H1 (cell line): ENCODE data around the gene ADIPOR1. TPM values are rescaled to one million over a fixed set of nuclear protein-coding genes. Genes with fewer than 3 reads are reported as not detected.
A peak's percentile ranks its signal among the peaks of the same experiment; 100 is the strongest.

Experiments
- CTCF ChIA-PET: fragments of 300-600 bp; sonication (Branson Sonifier 250); formaldehyde crosslinking; loops from one replicate; lab custom pipeline; 2021; ENCODE audit not compliant: partially characterized antibody; lab: Charles Lee
- POLR2A ChIA-PET: fragments of 300-600 bp; sonication (Branson Sonifier 250); formaldehyde crosslinking; loops from one replicate; lab custom pipeline; 2021; ENCODE audit warnings: inconsistent platforms; ENCODE audit not compliant: partially characterized antibody; lab: Charles Lee
- DNase-seq, 2 experiments: peaks; one replicate each; pipeline versions ENCODE4 v3.0.0 to v3.0.0-alpha.2; 2010 to 2022; ENCODE audit warnings: low spot score in 2 of 2, low read depth in 1 of 2, mixed read lengths in 1 of 2
- FAIRE-seq: peaks from 2 replicates; lab custom pipeline; 2011; peaks lifted over from hg19 to GRCh38; lab: Jason Lieb, UNC
- H2AFZ ChIP-seq: 2 replicates; pipeline ENCODE4 v1.8.1; 2012; ENCODE audit warnings: low read length, inconsistent platforms
- H2AK5ac ChIP-seq: 2 replicates; pipeline ENCODE4 v1.6.1; 2013; ENCODE audit warnings: low read depth, low read length
- H2BK120ac ChIP-seq: replicated peaks from 2 replicates; pipeline ENCODE3; 2013; ENCODE audit warnings: low read depth, low read length, inconsistent platforms
- H2BK12ac ChIP-seq: 2 replicates; pipeline ENCODE4 v1.6.1; 2013; ENCODE audit warnings: low read depth, low read length
- H2BK15ac ChIP-seq: 2 replicates; pipeline ENCODE4 v1.6.1; 2013; ENCODE audit warnings: low read length
- H2BK20ac ChIP-seq: 2 replicates; pipeline ENCODE4 v1.6.1; 2013; ENCODE audit warnings: low read length
- H2BK5ac ChIP-seq: 2 replicates; pipeline ENCODE4 v1.6.1; 2013; ENCODE audit warnings: low read depth, low read length
- H3K14ac ChIP-seq: 2 replicates; pipeline ENCODE4 v1.6.1; 2013; ENCODE audit warnings: inconsistent platforms; ENCODE audit not compliant: insufficient read length
- H3K18ac ChIP-seq: 2 replicates; pipeline ENCODE4 v1.6.1; 2013; ENCODE audit warnings: low read length; ENCODE audit errors: extremely low read depth
- H3K23ac ChIP-seq: 2 replicates; pipeline ENCODE4 v1.6.1; 2013; ENCODE audit warnings: inconsistent platforms; ENCODE audit not compliant: insufficient read length
- H3K23me2 ChIP-seq: 2 replicates; pipeline ENCODE4 v1.6.1; 2013; ENCODE audit warnings: low read depth, low read length
- H3K27ac ChIP-seq: 2 replicates; pipeline ENCODE4 v1.6.1; 2011; ENCODE audit warnings: low read depth, low read length, inconsistent platforms
- H3K27me3 ChIP-seq, 4 experiments: replicated peaks in 1 of 4; 1 replicate in 1 of 4; 2 replicates in 3 of 4; pipeline versions ENCODE4 v1.6.1 to v1.8.1; 2011 to 2013; ENCODE audit warnings: low read length in 3 of 4, mild to moderate bottlenecking in 3 of 4, inconsistent platforms in 2 of 4, mixed read lengths in 2 of 4, moderate library complexity in 1 of 4; ENCODE audit not compliant: control insufficient read depth in 3 of 4, insufficient read depth in 3 of 4; ENCODE audit errors: extremely low read depth in 1 of 4
- H3K36me3 ChIP-seq, 4 experiments: 2 replicates each; pipeline versions ENCODE4 v1.6.1 to v1.8.1; 2011 to 2013; ENCODE audit warnings: mild to moderate bottlenecking in 4 of 4, low read length in 3 of 4, moderate library complexity in 2 of 4, control low read depth in 1 of 4, inconsistent platforms in 1 of 4; ENCODE audit not compliant: insufficient read depth in 4 of 4, control insufficient read depth in 2 of 4
- H3K4ac ChIP-seq: replicated peaks from 2 replicates; pipeline ENCODE3; 2013; ENCODE audit warnings: low read length, low read depth, mixed read lengths, inconsistent platforms; ENCODE audit not compliant: insufficient read length
- H3K4me1 ChIP-seq, 4 experiments: replicated peaks in 1 of 4; 1 replicate in 1 of 4; 2 replicates in 3 of 4; pipeline versions ENCODE4 v1.6.1 to v1.8.1; 2011 to 2013; ENCODE audit warnings: low read length in 3 of 4, inconsistent platforms in 2 of 4, mixed read lengths in 1 of 4; ENCODE audit not compliant: insufficient read depth in 4 of 4, control insufficient read depth in 3 of 4
- H3K4me2 ChIP-seq, 2 experiments: 2 replicates each; pipeline versions ENCODE4 v1.6.1 to v1.8.1; 2011 to 2013; ENCODE audit warnings: low read depth in 2 of 2, low read length in 2 of 2, control low read depth in 1 of 2, inconsistent platforms in 1 of 2, mild to moderate bottlenecking in 1 of 2; ENCODE audit not compliant: insufficient read depth in 1 of 2
- H3K4me3 ChIP-seq, 4 experiments: fragments of 200-600, 300-600 bp in 1 of 4; sonication (generic), shearing (Covaris generic), sonication (Bioruptor Twin) in 1 of 4; 2 replicates each; pipeline versions ENCODE4 v1.5.1 to v1.8.1; 2011 to 2016; ENCODE audit warnings: low read length in 4 of 4, low read depth in 3 of 4, control low read depth in 2 of 4, inconsistent platforms in 2 of 4, mild to moderate bottlenecking in 2 of 4, mixed read lengths in 1 of 4, moderate library complexity in 1 of 4; ENCODE audit not compliant: insufficient read depth in 2 of 4; ENCODE audit errors: extremely low read depth in 1 of 4
- H3K56ac ChIP-seq: replicated peaks from 2 replicates; pipeline ENCODE3; 2013; ENCODE audit warnings: low read depth, mild to moderate bottlenecking, mixed read lengths, low read length, inconsistent platforms; ENCODE audit not compliant: insufficient read length
- H3K79me1 ChIP-seq: 2 replicates; pipeline ENCODE4 v1.6.1; 2013; ENCODE audit warnings: low read depth, low read length, control low read depth
- H3K79me2 ChIP-seq, 2 experiments: 2 replicates each; pipeline versions ENCODE4 v1.6.1 to v1.8.1; 2012 to 2013; ENCODE audit warnings: low read length in 2 of 2, mild to moderate bottlenecking in 2 of 2, inconsistent platforms in 1 of 2; ENCODE audit not compliant: insufficient read depth in 2 of 2, control insufficient read depth in 1 of 2
- H3K9ac ChIP-seq, 4 experiments: replicated peaks in 1 of 4; 1 replicate in 1 of 4; 2 replicates in 3 of 4; pipeline versions ENCODE4 v1.6.1 to v1.8.1; 2011 to 2013; ENCODE audit warnings: low read depth in 3 of 4, low read length in 3 of 4, control low read depth in 2 of 4, mild to moderate bottlenecking in 2 of 4, moderate library complexity in 2 of 4, inconsistent platforms in 1 of 4; ENCODE audit errors: extremely low read depth in 1 of 4
- H3K9me3 ChIP-seq, 2 experiments: 2 replicates each; pipeline versions ENCODE4 v1.6.1 to v1.8.1; 2012 to 2013; ENCODE audit warnings: mild to moderate bottlenecking in 2 of 2, moderate library complexity in 2 of 2, control low read depth in 1 of 2, inconsistent platforms in 1 of 2, low read depth in 1 of 2, low read length in 1 of 2, mixed read lengths in 1 of 2; ENCODE audit not compliant: insufficient read depth in 2 of 2
- H4K20me1 ChIP-seq, 2 experiments: replicated peaks in 1 of 2; 2 replicates each; pipeline versions ENCODE3 to v1.8.1; 2011 to 2013; ENCODE audit warnings: inconsistent platforms in 2 of 2, low read length in 2 of 2, mild to moderate bottlenecking in 1 of 2; ENCODE audit not compliant: insufficient read depth in 2 of 2, control insufficient read depth in 1 of 2
- H4K5ac ChIP-seq: 2 replicates; pipeline ENCODE4 v1.6.1; 2013; ENCODE audit warnings: low read length, low read depth, mixed read lengths, inconsistent platforms; ENCODE audit not compliant: insufficient read length
- H4K8ac ChIP-seq: 2 replicates; pipeline ENCODE4 v1.8.0; 2013; ENCODE audit warnings: mild to moderate bottlenecking, moderate library complexity, low read length, inconsistent platforms; ENCODE audit not compliant: insufficient read depth; ENCODE audit errors: extremely low read depth
- H4K91ac ChIP-seq: replicated peaks from 2 replicates; pipeline ENCODE3; 2013; ENCODE audit warnings: low read length, mixed read lengths, inconsistent platforms; ENCODE audit not compliant: insufficient read length
- KDM1A ChIP-seq: fragments of 200-600, 300-600 bp; sonication (generic); IDR thresholded peaks from 2 replicates; pipeline ENCODE4 v1.7.1; 2016; ENCODE audit warnings: mild to moderate bottlenecking, low read length, borderline replicate concordance
- USF2 ChIP-seq: IDR thresholded peaks from 2 replicates; pipeline ENCODE4 v1.6.1; 2011; ENCODE audit warnings: low read length, improper control_type of control experiment
- WGBS, 2 experiments: shearing (Covaris generic) in 1 of 2; methylation state at CpG; one replicate each; pipeline versions ENCODE4 v1.1.6 to v1.1.7; 2013 to 2015; ENCODE audit warnings: low lambda C conversion rate in 2 of 2, mixed read lengths in 2 of 2, inconsistent platforms in 1 of 2, low coverage in 1 of 2, missing lambda C conversion rate in 1 of 2; ENCODE audit not compliant: insufficient replicate concordance in 2 of 2, insufficient coverage in 1 of 2, insufficient read length in 1 of 2; ENCODE audit errors: extremely low coverage in 1 of 2, missing lambda C conversion rate in 1 of 2; 5-methylcytosine and 5-hydroxymethylcytosine counted together
- polyA plus RNA-seq, 7 experiments: library from polyadenylated mRNA; depleted of rRNA in 3 of 7; stranded (reverse) in 5 of 7; unstranded in 2 of 7; fragments of >200 nt in 5 of 7; fragments of 200-250 nt in 2 of 7; gene quantifications; 1 replicate in 5 of 7; 2 replicates in 1 of 7; 4 replicates in 1 of 7; pipeline versions ENCODE4 v1.2.1 to v1.2.3, GENCODE V29; 2011 to 2013; ENCODE audit warnings: missing spikeins in 2 of 7, mixed read lengths in 2 of 7
- total RNA-seq: library from RNA; stranded (reverse); fragmentation: NEBNext Ultra II Directional; extraction: Animal tissue kit (Norgen Biotek cat#: 25700); gene quantifications from 2 replicates; pipeline ENCODE4 v1.2.1, GENCODE V29; 2021

Gene ADIPOR1
- total and polyA plus RNA-seq, 2 of the 8 experiments (the other 6 are each of a cell fraction or from before 2014, with no cell fraction given), result 69.8 to 118 TPM

GRCh38 chr1:203002951-203003350, 44.8 kb upstream of the ADIPOR1 start:
- no peak overlapping the region for H3K14ac ChIP-seq
- H2AFZ ChIP-seq, result no peak overlapping the region
- H3K27ac ChIP-seq, result no peak overlapping the region
- no peak overlapping the region for H3K4me3 ChIP-seq
- peaks cover 5% of the 10 kb centered on the region; the same call in 1 of the 2 replicates for H3K23me2 ChIP-seq
- H2BK120ac ChIP-seq, result no peak overlapping the region
- 100% methylated on average over 1 of the region's 1 CpG; no CpG with 5 or more reads in 1 of the 2 experiments for WGBS, 2 experiments
- no peaks in the 10 kb centered on the region for H3K9me3 ChIP-seq
- H3K36me3 ChIP-seq, result no peaks in the 10 kb centered on the region
- no peak overlapping the region for H2BK20ac ChIP-seq
- peaks cover 0 to 5% of the 10 kb centered on the region in 2 experiments; a peak in 3 of 4 replicates for H3K79me2 ChIP-seq
- no peak overlapping the region for H3K56ac ChIP-seq
- no peak overlapping the region for H2BK12ac ChIP-seq
- H3K9ac ChIP-seq, result no peak overlapping the region
- no peak overlapping the region for H4K91ac ChIP-seq
- no peaks in the 10 kb centered on the region for H4K20me1 ChIP-seq
- no peak overlapping the region for H4K8ac ChIP-seq
- H3K4ac ChIP-seq, result no peak overlapping the region
- no peak overlapping the region for H4K5ac ChIP-seq
- no peak overlapping the region for H2BK15ac ChIP-seq
- H3K4me2 ChIP-seq, result no peak overlapping the region
- TF ChIP-seq KDM1A (peak; percentile 28; the same call in 1 of the 2 replicates), USF2 (no peak)
- ChIA-PET CTCF (interaction anchor here (0.8 to 1.2 kb wide), 2 partner anchors 7 to 192 kb away, joined by 3 read pairs; partner anchors contain the start of gene PCAT6), POLR2A (no interaction called here)
- DNase-seq (no peak), FAIRE-seq (no peak)
- peaks cover 0 to 4% (median 2%) of the 10 kb centered on the region in 4 experiments; a peak in 3 of 7 replicates for H3K4me1 ChIP-seq
- H3K79me1 ChIP-seq, result no peaks in the 10 kb centered on the region
- H3K27me3 ChIP-seq, result no peaks in the 10 kb centered on the region
- H2BK5ac ChIP-seq, result no peak overlapping the region
- no peak overlapping the region for H3K23ac ChIP-seq
- H3K18ac ChIP-seq, result no peak overlapping the region
- H2AK5ac ChIP-seq, result no peak overlapping the region
